ENCODE measurements around the gene ATP5F1B. TPM values are rescaled to one million over a fixed set of nuclear protein-coding genes. Genes with fewer than 3 reads are reported as not detected.

ATP5F1B gene
- total RNA-seq, 1 experiment from 2014 or later: 1,064 TPM

DNA sequence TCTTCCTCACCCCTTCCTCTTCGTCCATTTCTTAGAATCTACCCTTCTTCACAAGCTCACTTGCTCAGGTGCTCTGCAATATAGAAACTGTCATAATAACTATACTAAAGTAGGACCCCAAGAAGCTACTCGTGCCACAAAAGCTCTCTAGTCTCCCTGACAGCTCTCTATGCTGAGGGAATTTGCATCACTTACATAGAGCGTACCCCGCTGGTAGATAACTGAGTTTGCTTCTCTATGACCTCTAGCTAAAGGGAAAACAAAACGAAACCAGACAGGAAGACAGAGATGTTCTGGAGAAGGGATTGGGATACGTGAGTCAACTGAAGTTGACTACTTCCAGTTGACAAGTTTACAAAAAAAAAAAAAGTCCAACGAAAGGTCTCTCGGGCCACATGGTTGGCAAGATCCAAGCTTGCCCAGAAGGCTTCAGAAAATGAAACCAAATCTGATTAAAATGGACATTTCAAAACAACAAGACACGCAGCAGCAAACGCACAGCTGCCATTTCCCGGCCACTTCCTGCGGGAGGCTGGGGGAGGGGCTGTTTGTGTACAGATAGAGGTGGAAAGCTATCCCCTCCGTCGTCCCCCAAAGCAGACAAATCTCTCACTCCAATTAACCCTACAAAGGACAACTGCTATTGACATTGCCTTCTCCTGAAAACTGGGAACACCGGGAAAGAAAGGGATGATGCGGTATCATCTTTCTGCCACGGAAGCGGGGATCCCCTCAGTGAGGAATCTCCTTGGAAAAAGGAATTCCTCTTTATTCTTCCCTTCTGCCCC is 16.9 kb downstream of the ATP5F1B start (continued):
- TF ChIP-seq, protein P1, sequence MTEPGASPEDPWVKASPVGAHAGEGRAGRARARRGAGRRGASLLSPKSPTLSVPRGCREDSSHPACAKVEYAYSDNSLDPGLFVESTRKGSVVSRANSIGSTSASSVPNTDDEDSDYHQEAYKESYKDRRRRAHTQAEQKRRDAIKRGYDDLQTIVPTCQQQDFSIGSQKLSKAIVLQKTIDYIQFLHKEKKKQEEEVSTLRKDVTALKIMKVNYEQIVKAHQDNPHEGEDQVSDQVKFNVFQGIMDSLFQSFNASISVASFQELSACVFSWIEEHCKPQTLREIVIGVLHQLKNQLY (CRISPR knock-in tag; IDR thresholded peaks at IDR 0.05): no peak
- TF ChIP-seq E2F1 (CRISPR knock-in tag; IDR thresholded peaks at IDR 0.05) (no peak), CDX4 (CRISPR knock-in tag; IDR thresholded peaks at IDR 0.05; ENCODE audit: borderline replicate concordance) (no peak), IRF2 (CRISPR knock-in tag; IDR thresholded peaks at IDR 0.05; ENCODE audit: borderline replicate concordance, low read depth) (no peak), PRDM15 (CRISPR knock-in tag; IDR thresholded peaks at IDR 0.05) (no peak), HMGA2 (CRISPR knock-in tag; IDR thresholded peaks at IDR 0.05) (no peak), ERG (CRISPR knock-in tag; IDR thresholded peaks at IDR 0.05) (no peak), ZNF396 (CRISPR knock-in tag; IDR thresholded peaks at IDR 0.05; ENCODE audit: borderline replicate concordance) (no peak), ZNF281 (CRISPR knock-in tag; IDR thresholded peaks at IDR 0.05) (no peak), ZNF423 (CRISPR knock-in tag; IDR thresholded peaks at IDR 0.05) (no peak), FOXK1 (CRISPR knock-in tag; IDR thresholded peaks at IDR 0.05) (0 out of 2 replicates have a peak, but pooled peaks have one; percentile 35), SMAD3 (CRISPR knock-in tag; IDR thresholded peaks at IDR 0.05; ENCODE audit: borderline replicate concordance) (no peak), ZNF671 (CRISPR knock-in tag; IDR thresholded peaks at IDR 0.05) (no peak), CBFB (CRISPR knock-in tag; IDR thresholded peaks at IDR 0.05; ENCODE audit: low read depth) (no peak)
- TF ChIP-seq, protein P2, sequence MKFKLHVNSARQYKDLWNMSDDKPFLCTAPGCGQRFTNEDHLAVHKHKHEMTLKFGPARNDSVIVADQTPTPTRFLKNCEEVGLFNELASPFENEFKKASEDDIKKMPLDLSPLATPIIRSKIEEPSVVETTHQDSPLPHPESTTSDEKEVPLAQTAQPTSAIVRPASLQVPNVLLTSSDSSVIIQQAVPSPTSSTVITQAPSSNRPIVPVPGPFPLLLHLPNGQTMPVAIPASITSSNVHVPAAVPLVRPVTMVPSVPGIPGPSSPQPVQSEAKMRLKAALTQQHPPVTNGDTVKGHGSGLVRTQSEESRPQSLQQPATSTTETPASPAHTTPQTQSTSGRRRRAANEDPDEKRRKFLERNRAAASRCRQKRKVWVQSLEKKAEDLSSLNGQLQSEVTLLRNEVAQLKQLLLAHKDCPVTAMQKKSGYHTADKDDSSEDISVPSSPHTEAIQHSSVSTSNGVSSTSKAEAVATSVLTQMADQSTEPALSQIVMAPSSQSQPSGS (CRISPR knock-in tag; IDR thresholded peaks at IDR 0.05; ENCODE audit: borderline replicate concordance, low read depth): no peak
